ENCODE results near the gene LIN9. TPM values are rescaled to one million over a fixed set of nuclear protein-coding genes. Genes with fewer than 3 reads are reported as not detected.

Gene LIN9
- total RNA-seq, 2 experiments from 2014 or later: 1.3 to 1.5 TPM

- DNase-seq: peak in 1 of 14 experiments; percentile 15
- Mint-ChIP-seq H3K27ac (no peak overlapping the region), H3K27me3 (peaks cover 29% of the 10 kb centered on the region), H3K9me3 (no peaks in the 10 kb centered on the region), H3K4me3 (no peak overlapping the region), H3K36me3 (ENCODE audit: low read depth) (no peaks in the 10 kb centered on the region), H3K4me1 (ENCODE audit: low read depth) (no peaks in the 10 kb centered on the region)
- intact Hi-C loops (cut with DNase I, micrococcal nuclease): no loop called here
- ChIA-PET CTCF (no interaction called here), POLR2A (no interaction called here)
- no peaks in the 10 kb centered on the region for H3K9me3 ChIP-seq (ENCODE audit: control insufficient read depth in 1 of 2, insufficient read depth in 1 of 2, low read length in 2 of 2)
- TF ChIP-seq, protein P1, sequence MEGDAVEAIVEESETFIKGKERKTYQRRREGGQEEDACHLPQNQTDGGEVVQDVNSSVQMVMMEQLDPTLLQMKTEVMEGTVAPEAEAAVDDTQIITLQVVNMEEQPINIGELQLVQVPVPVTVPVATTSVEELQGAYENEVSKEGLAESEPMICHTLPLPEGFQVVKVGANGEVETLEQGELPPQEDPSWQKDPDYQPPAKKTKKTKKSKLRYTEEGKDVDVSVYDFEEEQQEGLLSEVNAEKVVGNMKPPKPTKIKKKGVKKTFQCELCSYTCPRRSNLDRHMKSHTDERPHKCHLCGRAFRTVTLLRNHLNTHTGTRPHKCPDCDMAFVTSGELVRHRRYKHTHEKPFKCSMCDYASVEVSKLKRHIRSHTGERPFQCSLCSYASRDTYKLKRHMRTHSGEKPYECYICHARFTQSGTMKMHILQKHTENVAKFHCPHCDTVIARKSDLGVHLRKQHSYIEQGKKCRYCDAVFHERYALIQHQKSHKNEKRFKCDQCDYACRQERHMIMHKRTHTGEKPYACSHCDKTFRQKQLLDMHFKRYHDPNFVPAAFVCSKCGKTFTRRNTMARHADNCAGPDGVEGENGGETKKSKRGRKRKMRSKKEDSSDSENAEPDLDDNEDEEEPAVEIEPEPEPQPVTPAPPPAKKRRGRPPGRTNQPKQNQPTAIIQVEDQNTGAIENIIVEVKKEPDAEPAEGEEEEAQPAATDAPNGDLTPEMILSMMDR (IDR thresholded peaks at IDR 0.05): no peak
- H3K27ac ChIP-seq (ENCODE audit: low read depth in 1 of 2, low read length in 2 of 2): no peak overlapping the region
- no peak for ATAC-seq (ENCODE audit: poor library complexity)
- no peaks in the 10 kb centered on the region for H3K27me3 ChIP-seq (ENCODE audit: control insufficient read depth in 1 of 2, insufficient read depth in 2 of 2, low read length in 2 of 2)
- H3K36me3 ChIP-seq (ENCODE audit: insufficient read depth, low read length): no peaks in the 10 kb centered on the region
- H3K4me3 ChIP-seq (ENCODE audit: low read length): no peak overlapping the region
- H3K4me1 ChIP-seq (ENCODE audit: insufficient read depth, low read length): no peaks in the 10 kb centered on the region
These were observed 107.9 kb downstream of the LIN9 start for GRCh38 chr1:226201029-226201593.

- Histone ChIP-seq H3K4me1 (ENCODE audit: insufficient read depth, low read length) (no peaks in the 10 kb centered on the region), H3K9me3 (ENCODE audit: control insufficient read depth in 1 of 2, insufficient read depth in 1 of 2, low read length in 2 of 2) (no peaks in the 10 kb centered on the region), H3K4me3 (ENCODE audit: low read length) (no peak overlapping the region), H3K27me3 (ENCODE audit: control insufficient read depth in 1 of 2, insufficient read depth in 2 of 2, low read length in 2 of 2) (no peaks in the 10 kb centered on the region), H3K36me3 (ENCODE audit: insufficient read depth, low read length) (no peaks in the 10 kb centered on the region), H3K27ac (ENCODE audit: low read depth in 1 of 2, low read length in 2 of 2) (no peak overlapping the region)
- intact Hi-C loops (cut with DNase I, micrococcal nuclease): loop anchor here in 1 of 2 experiments (5.0 kb wide), 1 partner anchor 132 kb away; no protein-coding TSS in a partner anchor
- Mint-ChIP-seq H3K27ac (no peak overlapping the region), H3K9me3 (no peaks in the 10 kb centered on the region), H3K4me1 (ENCODE audit: low read depth) (no peaks in the 10 kb centered on the region), H3K36me3 (ENCODE audit: low read depth) (no peaks in the 10 kb centered on the region), H3K4me3 (no peak overlapping the region), H3K27me3 (peaks cover 33% of the 10 kb centered on the region)
- ChIA-PET CTCF (interaction anchor here (4.0 kb wide), 1 partner anchor 75 kb away, joined by 40 read pairs; no protein-coding TSS in a partner anchor), POLR2A (no interaction called here)
- TF ChIP-seq, protein P1 (IDR thresholded peaks at IDR 0.05): no peak
- no peak for ATAC-seq (ENCODE audit: poor library complexity)
- DNase-seq: no peak
These were observed 109.0 kb downstream of the LIN9 start for GRCh38 chr1:226199971-226200370.

GRCh38 chr1:226195144-226195543 is 113.8 kb downstream of the LIN9 start:
- Mint-ChIP-seq H3K27me3 (peaks cover 15% of the 10 kb centered on the region), H3K36me3 (ENCODE audit: low read depth) (no peaks in the 10 kb centered on the region), H3K4me1 (ENCODE audit: low read depth) (no peaks in the 10 kb centered on the region), H3K9me3 (no peaks in the 10 kb centered on the region), H3K4me3 (no peak overlapping the region), H3K27ac (no peak overlapping the region)
- no peak for DNase-seq
- ChIA-PET CTCF (interaction anchor here (1.5 kb wide), 1 partner anchor 70 kb away, joined by 7 read pairs; no protein-coding TSS in a partner anchor), POLR2A (no interaction called here)
- intact Hi-C loops (cut with DNase I, micrococcal nuclease): loop anchor here in 1 of 2 experiments (5.0 kb wide), 1 partner anchor 137 kb away; no protein-coding TSS in a partner anchor
- TF ChIP-seq, protein P1 (IDR thresholded peaks at IDR 0.05): no peak
- H3K4me1 ChIP-seq (ENCODE audit: insufficient read depth, low read length): no peaks in the 10 kb centered on the region
- H3K9me3 ChIP-seq (ENCODE audit: control insufficient read depth in 1 of 2, insufficient read depth in 1 of 2, low read length in 2 of 2): no peaks in the 10 kb centered on the region
- no peak overlapping the region for H3K27ac ChIP-seq (ENCODE audit: low read depth in 1 of 2, low read length in 2 of 2)
- ATAC-seq (ENCODE audit: poor library complexity): no peak
- no peaks in the 10 kb centered on the region for H3K27me3 ChIP-seq (ENCODE audit: control insufficient read depth in 1 of 2, insufficient read depth in 2 of 2, low read length in 2 of 2)
- H3K36me3 ChIP-seq (ENCODE audit: insufficient read depth, low read length): no peaks in the 10 kb centered on the region
- no peak overlapping the region for H3K4me3 ChIP-seq (ENCODE audit: low read length)

All from CD4-positive, alpha-beta T cell (primary cell).